ENCODE data around the gene DENND4C. TPM values are rescaled to one million over a fixed set of nuclear protein-coding genes. Genes with fewer than 3 reads are reported as not detected.

Gene DENND4C
- total and polyA plus RNA-seq, 2 of the 4 experiments (the other 2 are of a cell fraction), result 9.0 to 32.6 TPM

Other genes starting within 250 kb of the DENND4C start
- gene SAXO1, start 197.5 kb upstream of the DENND4C start, total RNA-seq (2012; rRNA removed), result under 0.01 TPM in 1 of 2 replicates, not detected in the other
- not detected in 2 replicates for gene SAXO1, start 197.5 kb upstream of the DENND4C start, polyA plus RNA-seq (2012; rRNA removed)
- 63.3 and 74.7 TPM in 2 replicates for gene RRAGA, start 181.3 kb upstream of the DENND4C start, total RNA-seq (2012; rRNA removed)
- 150 and 154 TPM in 2 replicates for gene RRAGA, start 181.3 kb upstream of the DENND4C start, polyA plus RNA-seq (2012; rRNA removed)
- 13.3 and 21.4 TPM in 2 replicates for gene HAUS6, start 127.8 kb upstream of the DENND4C start, total RNA-seq (2012; rRNA removed)
- gene HAUS6, start 127.8 kb upstream of the DENND4C start, polyA plus RNA-seq (2012; rRNA removed), result 5.1 and 5.8 TPM in 2 replicates
- gene PLIN2, start 103.2 kb upstream of the DENND4C start, total RNA-seq (2012; rRNA removed), result 173 and 182 TPM in 2 replicates
- 112 and 123 TPM in 2 replicates for gene PLIN2, start 103.2 kb upstream of the DENND4C start, polyA plus RNA-seq (2012; rRNA removed)
- gene RPS6, start 149.5 kb downstream of the DENND4C start, total RNA-seq (2012; rRNA removed), result 1,399 and 1,416 TPM in 2 replicates
- 1,771 and 1,866 TPM in 2 replicates for gene RPS6, start 149.5 kb downstream of the DENND4C start, polyA plus RNA-seq (2012; rRNA removed)
- gene ACER2, start 178.3 kb downstream of the DENND4C start, total RNA-seq (2012; rRNA removed), result 1.6 and 1.9 TPM in 2 replicates
- gene ACER2, start 178.3 kb downstream of the DENND4C start, polyA plus RNA-seq (2012; rRNA removed), result 0.66 and 0.84 TPM in 2 replicates

Data from IMR-90 (cell line).